B cell (primary cell): Measurements from ENCODE around the gene GLRX5. TPM values are rescaled to one million over a fixed set of nuclear protein-coding genes. Genes with fewer than 3 reads are reported as not detected.

Experiments
- ATAC-seq: fragments of 200-7000 bp; cut with Tn5 transposase; one replicate; pipeline ENCODE4 v1.10.0; 2021; ENCODE audit warnings: low read depth, mild to moderate bottlenecking, moderate number of reproducible peaks, moderate library complexity
- CTCF ChIA-PET: fragments of 350-600 bp; sonication (Branson Sonifier 250); formaldehyde crosslinking; loops from one replicate; lab custom pipeline; 2021; ENCODE audit warnings: antibody characterized with exemption, inconsistent platforms; lab: Charles Lee
- POLR2A ChIA-PET: fragments of 350-600 bp; sonication (Branson Sonifier 250); formaldehyde crosslinking; loops from one replicate; lab custom pipeline; 2021; ENCODE audit warnings: antibody characterized with exemption; lab: Charles Lee
- DNase-seq: peaks from one replicate; pipeline ENCODE4 v3.0.0; 2013
- H2AFZ ChIP-seq: 2 replicates; pipeline ENCODE4 v1.6.1; 2012; ENCODE audit warnings: mild to moderate bottlenecking, low read depth, low read length; ENCODE audit not compliant: insufficient read depth, poor library complexity, severe bottlenecking
- H3K27ac ChIP-seq, 2 donors: 1 replicate in 1 of 2; 2 replicates in 1 of 2; pipeline ENCODE4 v1.5.1; 2012 to 2013; ENCODE audit warnings: low read length in 2 of 2, mild to moderate bottlenecking in 2 of 2, moderate library complexity in 1 of 2
- H3K27me3 ChIP-seq, 4 experiments: fragments of 200-600 bp in 1 of 4; sonication (generic) in 1 of 4; replicated peaks in 1 of 4; 1 replicate in 2 of 4; 2 replicates in 2 of 4; pipeline versions ENCODE4 v1.6.1 to v1.7.0; 2013 to 2016; ENCODE audit warnings: low read length in 3 of 4, mild to moderate bottlenecking in 2 of 4, mixed read lengths in 1 of 4, moderate library complexity in 1 of 4; ENCODE audit not compliant: insufficient read depth in 4 of 4, control insufficient read depth in 3 of 4; ENCODE audit errors: control extremely low read depth in 1 of 4
- H3K36me3 ChIP-seq, 2 experiments: replicated peaks in 1 of 2; 1 replicate in 1 of 2; 2 replicates in 1 of 2; pipeline versions ENCODE4 v1.6.1 to v1.7.1; 2013; ENCODE audit warnings: low read length in 1 of 2; ENCODE audit not compliant: insufficient read depth in 2 of 2, control insufficient read depth in 1 of 2; ENCODE audit errors: control extremely low read depth in 1 of 2, extremely low read depth in 1 of 2
- H3K4me1 ChIP-seq, 2 donors: fragments of 200-600 bp in 1 of 2; sonication (generic) in 1 of 2; 1 replicate in 1 of 2; 2 replicates in 1 of 2; pipeline versions ENCODE4 v1.5.1 to v1.6.1; 2013 to 2017; ENCODE audit warnings: low read length in 2 of 2; ENCODE audit not compliant: control insufficient read depth in 2 of 2, insufficient read depth in 2 of 2
- H3K4me2 ChIP-seq: replicated peaks from 2 replicates; pipeline ENCODE3; 2012; ENCODE audit warnings: mild to moderate bottlenecking, low read depth, low read length; ENCODE audit not compliant: poor library complexity, severe bottlenecking
- H3K4me3 ChIP-seq, 5 experiments: fragments of 200-600 bp in 1 of 5; sonication (generic) in 1 of 5; 1 replicate in 3 of 5; 2 replicates in 2 of 5; pipeline versions ENCODE4 v1.5.1 to v1.7.0; 2011 to 2016; ENCODE audit warnings: low read length in 4 of 5, mild to moderate bottlenecking in 4 of 5, low read depth in 2 of 5, control low read depth in 1 of 5, moderate library complexity in 1 of 5; ENCODE audit not compliant: insufficient read depth in 1 of 5; ENCODE audit errors: control extremely low read depth in 1 of 5, extremely low read depth in 1 of 5
- H3K79me2 ChIP-seq: fragments of 200-600 bp; sonication (generic); one replicate; pipeline ENCODE4 v1.6.0; 2016; ENCODE audit warnings: low read length; ENCODE audit not compliant: control insufficient read depth, insufficient read depth
- H3K9ac ChIP-seq: fragments of 200-600 bp; sonication (generic); 2 replicates; pipeline ENCODE4 v1.6.1; 2017; ENCODE audit warnings: mild to moderate bottlenecking, low read length, moderate library complexity
- H3K9me3 ChIP-seq, 3 donors: one replicate each; pipeline versions ENCODE4 v1.6.1 to v1.7.1; 2013; ENCODE audit warnings: low read length in 2 of 3; ENCODE audit not compliant: control insufficient read depth in 2 of 3, insufficient read depth in 1 of 3; ENCODE audit errors: control extremely low read depth in 1 of 3
- H4K20me1 ChIP-seq: 2 replicates; pipeline ENCODE4 v1.6.0; 2012; ENCODE audit warnings: mild to moderate bottlenecking, low read length; ENCODE audit not compliant: insufficient read depth, control insufficient read depth, poor library complexity, severe bottlenecking
- H3K27ac Mint-ChIP-seq: one replicate; pipeline ENCODE4 v1.8.0; 2021; ENCODE audit warnings: mixed read lengths
- H3K27me3 Mint-ChIP-seq: one replicate; pipeline ENCODE4 v1.8.0; 2021; ENCODE audit warnings: mixed read lengths
- H3K4me1 Mint-ChIP-seq: one replicate; pipeline ENCODE4 v1.8.0; 2021; ENCODE audit warnings: mixed read lengths
- H3K4me3 Mint-ChIP-seq: one replicate; pipeline ENCODE4 v1.8.0; 2021; ENCODE audit warnings: mixed read lengths
- H3K9me3 Mint-ChIP-seq: one replicate; pipeline ENCODE4 v1.8.0; 2022; ENCODE audit warnings: mixed read lengths; ENCODE audit not compliant: insufficient read depth
- CTCF ChIP-seq: fragments of 200-600 bp; IDR thresholded peaks from one replicate; pipeline ENCODE4 v1.8.0; 2022; ENCODE audit warnings: antibody characterized with exemption, mild to moderate bottlenecking
- EZH2 ChIP-seq: IDR thresholded peaks from 2 replicates; pipeline ENCODE4 v1.6.1; 2012; ENCODE audit warnings: borderline replicate concordance, low read depth, mild to moderate bottlenecking, moderate library complexity, low read length; ENCODE audit not compliant: insufficient read depth, poor library complexity, severe bottlenecking
- WGBS: methylation state at CpG from one replicate; pipeline ENCODE4 v1.1.5; 2013; ENCODE audit warnings: missing lambda C conversion rate; ENCODE audit not compliant: insufficient coverage; 5-methylcytosine and 5-hydroxymethylcytosine counted together
- intact Hi-C: fragments of 100-400 bp; cut with micrococcal nuclease; formaldehyde crosslinking; loops from one replicate; pipeline ENCODE4 v1.10.0; 2022
- polyA plus RNA-seq: library from polyadenylated mRNA; depleted of rRNA; stranded (reverse); fragments of >200 nt; gene quantifications from 2 replicates; pipeline ENCODE4 v1.2.3, GENCODE V29; 2012
- total RNA-seq, 2 donors: library from RNA; stranded (reverse); fragments of 120-200 nt in 1 of 2; gene quantifications; 1 replicate in 1 of 2; 2 replicates in 1 of 2; pipeline versions ENCODE4 v1.2.3 to v1.2.4, GENCODE V29; 2013 to 2022

The GLRX5 gene
- total and polyA plus RNA-seq, 2 donors (not counting 1 experiment from before 2014, with no cell fraction given): 7.8 to 18.4 TPM

GRCh38 chr14:95503365-95504134 lies 31.3 kb upstream of the GLRX5 start:
- no peaks in the 10 kb centered on the region for H3K9me3 Mint-ChIP-seq
- CTCF ChIA-PET: interaction anchor here (0.8 to 3.8 kb wide), 5 partner anchors 9 to 61 kb away, joined by 3 to 19 read pairs (median 3); no protein-coding TSS in a partner anchor
- TF ChIP-seq EZH2: no peak
- TF ChIP-seq CTCF: no peak
- ATAC-seq (peak; percentile 10), DNase-seq (no peak)
- H3K79me2 ChIP-seq: peaks cover 97% of the 10 kb centered on the region
- peak overlapping the region; percentile 84 for H3K27ac Mint-ChIP-seq
- no peak overlapping the region for H2AFZ ChIP-seq
- peaks cover 76% of the 10 kb centered on the region for H4K20me1 ChIP-seq
- no peak overlapping the region for H3K27ac ChIP-seq
- peak overlapping the region; percentile 31 for H3K4me2 ChIP-seq
- H3K27me3 Mint-ChIP-seq: no peaks in the 10 kb centered on the region
- H3K9ac ChIP-seq: no peak overlapping the region
- no peak overlapping the region for H3K4me3 ChIP-seq
- no peaks in the 10 kb centered on the region for H3K27me3 ChIP-seq
- H3K4me1 Mint-ChIP-seq: peaks cover 92% of the 10 kb centered on the region
- peaks cover 6 to 61% of the 10 kb centered on the region in 2 experiments for H3K36me3 ChIP-seq
- peaks cover 58 to 94% of the 10 kb centered on the region in 2 donors for H3K4me1 ChIP-seq
- intact Hi-C loops: no loop called here
- no peaks in the 10 kb centered on the region for H3K9me3 ChIP-seq
- POLR2A ChIA-PET: interaction anchor here (0.6 kb wide), 1 partner anchor 185 kb away, joined by 3 read pairs; no protein-coding TSS in a partner anchor
- peak overlapping the region; percentile 60 for H3K4me3 Mint-ChIP-seq
- 63% methylated on average over 2 of the region's 8 CpGs for WGBS
